A549 (cell line): ENCODE results near the gene WT1. TPM values are rescaled to one million over a fixed set of nuclear protein-coding genes. Genes with fewer than 3 reads are reported as not detected.

Source experiments
- ATAC-seq, 2 experiments: fragments of 200-7000 bp in 1 of 2; fragments of >200 bp in 1 of 2; cut with Nextera tagmentation in 1 of 2; cut with Tn5 transposase in 1 of 2; 3 replicates each; pipeline versions ENCODE4 v1.8.0 to v1.9.1; 2018 to 2020; ENCODE audit warnings: mild to moderate bottlenecking in 1 of 2, moderate library complexity in 1 of 2
- CTCF ChIA-PET: fragments of 300-600 bp; sonication (Branson Sonifier 250); formaldehyde crosslinking; extraction: SDS; loops from one replicate; lab custom pipeline; 2021; ENCODE audit warnings: antibody characterized with exemption, inconsistent platforms; lab: Yijun Ruan, JAX
- POLR2A ChIA-PET: fragments of 350-600 bp; formaldehyde crosslinking; extraction: SDS; loops from one replicate; lab custom pipeline; 2021; ENCODE audit warnings: antibody characterized with exemption, inconsistent platforms; lab: Yijun Ruan, JAX
- DNase-seq, 2 experiments: peaks; one replicate each; pipeline versions ENCODE4 v3.0.0 to v3.0.0-alpha.2; 2011 to 2016; ENCODE audit warnings: low read depth in 1 of 2, low spot score in 1 of 2
- FAIRE-seq: peaks from 2 replicates; lab custom pipeline; 2011; peaks lifted over from hg19 to GRCh38; lab: Jason Lieb, UNC
- H3K27ac ChIP-seq, 2 experiments: fragments of >200 bp; sonication (Bioruptor Twin); formaldehyde crosslinking; 3 replicates each; pipeline ENCODE4 v1.5.1; 2016 to 2017
- H3K4me1 ChIP-seq: fragments of >200 bp; sonication (Bioruptor Twin); formaldehyde crosslinking; 3 replicates; pipeline ENCODE4 v1.6.1; 2016
- H3K4me2 ChIP-seq: fragments of >200 bp; sonication (Bioruptor Twin); formaldehyde crosslinking; 3 replicates; pipeline ENCODE4 v1.6.1; 2016
- H3K4me3 ChIP-seq: fragments of >200 bp; sonication (Bioruptor Twin); formaldehyde crosslinking; 3 replicates; pipeline ENCODE4 v1.5.1; 2016
- H3K9me3 ChIP-seq: fragments of >200 bp; sonication (Bioruptor Twin); formaldehyde crosslinking; 3 replicates; pipeline ENCODE4 v1.6.1; 2016
- ATOH8 ChIP-seq: fragments of 250-450 bp; sonication (Bioruptor Pico); IDR thresholded peaks from 2 replicates; pipeline ENCODE4 v1.5.0; 2020; ENCODE audit warnings: low read depth, mild to moderate bottlenecking, moderate library complexity
- CEBPB ChIP-seq, 2 experiments: fragments of >200 bp in 1 of 2; sonication (Bioruptor Twin) in 1 of 2; formaldehyde crosslinking in 1 of 2; IDR thresholded peaks; 2 replicates each; pipeline ENCODE4 v1.6.1; 2012 to 2016
- FOSB ChIP-seq: fragments of 250-450 bp; sonication (Bioruptor Pico); IDR thresholded peaks from 2 replicates; pipeline ENCODE4 v1.5.0; 2020; ENCODE audit warnings: mild to moderate bottlenecking, moderate library complexity
- FOXS1 ChIP-seq: fragments of 250-450 bp; sonication (Bioruptor Pico); IDR thresholded peaks from 2 replicates; pipeline ENCODE4 v1.5.0; 2020; ENCODE audit warnings: mild to moderate bottlenecking, moderate library complexity
- HOXB13 ChIP-seq: fragments of 250-450 bp; sonication (Bioruptor Pico); IDR thresholded peaks from 2 replicates; pipeline ENCODE4 v1.5.0; 2020; ENCODE audit warnings: low read depth, mild to moderate bottlenecking, moderate library complexity
- HOXB5 ChIP-seq: fragments of 250-450 bp; sonication (Bioruptor Pico); IDR thresholded peaks from 2 replicates; pipeline ENCODE4 v1.5.0; 2020; ENCODE audit warnings: mild to moderate bottlenecking, moderate library complexity
- MAZ ChIP-seq: fragments of 150-350 bp; IDR thresholded peaks from 2 replicates; pipeline ENCODE4 v1.6.1; 2014; ENCODE audit warnings: antibody characterized with exemption, low read depth, low read length, borderline replicate concordance
- RAD21 ChIP-seq, 2 experiments: fragments of >200 bp in 1 of 2; sonication (Bioruptor Twin) in 1 of 2; formaldehyde crosslinking in 1 of 2; IDR thresholded peaks in 1 of 2; conservative IDR thresholded peaks in 1 of 2; 2 replicates in 1 of 2; 3 replicates in 1 of 2; pipeline ENCODE4 v1.6.1; 2012 to 2018; ENCODE audit warnings: inconsistent platforms in 1 of 2
- RNF2 ChIP-seq: fragments of 200-600 bp; sonication (generic); IDR thresholded peaks from 2 replicates; pipeline ENCODE4 v1.6.1; 2016; ENCODE audit warnings: low read depth, mild to moderate bottlenecking, antibody characterized with exemption, moderate library complexity, borderline replicate concordance
- SMC3 ChIP-seq: fragments of >200 bp; sonication (Bioruptor Twin); formaldehyde crosslinking; IDR thresholded peaks from 3 replicates; pipeline ENCODE4 v1.6.1; 2018; ENCODE audit warnings: inconsistent platforms
- SREBF2 ChIP-seq: fragments of 450-650 bp; IDR thresholded peaks from 2 replicates; pipeline ENCODE4 v1.6.1; 2014; ENCODE audit warnings: mild to moderate bottlenecking, moderate library complexity
- ZFP36 ChIP-seq: fragments of 450-650 bp; IDR thresholded peaks from 2 replicates; pipeline ENCODE4 v1.6.1; 2014; ENCODE audit warnings: borderline replicate concordance; ENCODE audit not compliant: partially characterized antibody
- ZNF302 ChIP-seq: fragments of 250-450 bp; sonication (Bioruptor Pico); IDR thresholded peaks from 2 replicates; pipeline ENCODE4 v1.9.0; 2021; ENCODE audit warnings: inconsistent platforms, mild to moderate bottlenecking, moderate library complexity
- WGBS: methylation state at CpG from one replicate; pipeline ENCODE4 v1.1.6; 2017; ENCODE audit errors: missing lambda C conversion rate; 5-methylcytosine and 5-hydroxymethylcytosine counted together
- polyA plus RNA-seq, 4 experiments: library from polyadenylated mRNA; depleted of rRNA in 3 of 4; stranded (reverse); fragments of >200 nt; fragmentation: RNase III in 1 of 4; extraction: RNeasy Plus Mini Kit Qiagen cat#74134 plus additional on column Dnase treatment in 1 of 4; gene quantifications; 2 replicates in 3 of 4; 3 replicates in 1 of 4; pipeline ENCODE4 v1.2.3, GENCODE V29; 2011 to 2017
- TF ChIP-seq, protein P1 (sequence below): fragments of 200-600 bp; sonication (generic); IDR thresholded peaks from 2 replicates; pipeline ENCODE4 v1.6.1; 2016; ENCODE audit warnings: antibody characterized with exemption, mild to moderate bottlenecking, moderate library complexity

Gene WT1
- polyA plus RNA-seq, 2 of the 4 experiments (the other 2 are of a cell fraction): 2.8 to 4.0 TPM

DNA sequence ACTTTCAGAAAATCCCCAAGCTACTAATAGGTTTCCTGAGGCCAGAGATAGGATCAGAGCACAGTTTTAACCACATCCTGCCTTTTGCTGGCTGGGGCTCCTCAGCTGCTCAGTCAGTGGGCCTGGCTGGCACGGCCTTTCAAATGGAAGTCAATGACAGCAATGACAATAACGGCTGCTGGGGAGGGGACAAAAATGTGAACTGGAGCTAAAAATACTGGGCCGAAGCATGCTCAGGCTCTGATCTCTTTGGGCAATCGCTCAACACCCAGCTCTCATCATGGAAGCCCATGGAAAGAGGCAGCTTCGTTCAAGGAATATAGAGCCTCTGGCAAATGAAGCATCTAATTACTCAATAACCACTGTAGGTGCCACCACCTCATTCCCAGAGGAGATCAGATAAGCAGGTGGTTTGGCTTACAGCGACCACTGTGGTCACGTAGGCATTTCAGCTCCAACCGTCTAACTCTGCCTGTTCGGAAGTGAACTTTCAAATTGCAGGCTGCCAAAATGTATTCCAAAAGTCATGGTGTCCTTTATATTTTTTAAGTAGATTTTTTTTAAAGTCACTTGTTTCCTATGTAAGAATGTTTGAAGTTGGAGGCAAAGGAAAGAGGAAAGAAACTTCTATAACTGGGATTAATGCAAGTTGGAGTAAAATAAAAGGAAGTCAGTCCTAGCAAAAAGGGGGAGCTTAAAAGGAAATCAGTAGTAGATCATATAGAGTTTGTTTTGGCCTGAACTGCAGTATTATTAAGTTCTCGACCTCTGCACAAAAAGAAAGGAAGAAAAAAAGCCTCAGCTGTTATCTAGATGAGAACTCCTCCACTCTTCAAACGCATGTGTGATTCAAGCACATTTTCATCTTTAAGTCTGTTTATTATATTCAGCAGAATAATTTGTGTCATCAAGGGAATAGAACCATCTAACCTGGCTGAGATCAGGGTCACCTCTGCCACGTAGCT lies 14.1 kb downstream of the WT1 start:
- H3K27ac ChIP-seq: no peak overlapping the region
- ATAC-seq: no peak
- WGBS: 81% methylated on average over 12 of the region's 12 CpGs

GRCh38 chr11:32420139-32420538 lies 15.2 kb downstream of the WT1 start:
- ChIA-PET POLR2A (no interaction called here), CTCF (interaction anchor here (0.6 to 1.0 kb wide), 2 partner anchors 34 to 891 kb away, joined by 4 to 6 read pairs; no protein-coding TSS in a partner anchor)
- DNase-seq (no peak), FAIRE-seq (no peak), ATAC-seq (no peak)
- TF ChIP-seq ZFP36 (no peak), RNF2 (no peak), FOXS1 (CRISPR knock-in tag) (no peak), RAD21 (conservative IDR thresholded peaks at IDR 0.05 in 1 of 2, IDR thresholded peaks at IDR 0.05 in 1 of 2) (no peak), ZNF302 (CRISPR knock-in tag) (no peak), ATOH8 (CRISPR knock-in tag) (no peak), CEBPB (IDR thresholded peaks at IDR 0.05) (no peak), SMC3 (no peak), HOXB13 (no peak), MAZ (no peak), FOSB (no peak), HOXB5 (no peak)
- TF ChIP-seq, protein P1, sequence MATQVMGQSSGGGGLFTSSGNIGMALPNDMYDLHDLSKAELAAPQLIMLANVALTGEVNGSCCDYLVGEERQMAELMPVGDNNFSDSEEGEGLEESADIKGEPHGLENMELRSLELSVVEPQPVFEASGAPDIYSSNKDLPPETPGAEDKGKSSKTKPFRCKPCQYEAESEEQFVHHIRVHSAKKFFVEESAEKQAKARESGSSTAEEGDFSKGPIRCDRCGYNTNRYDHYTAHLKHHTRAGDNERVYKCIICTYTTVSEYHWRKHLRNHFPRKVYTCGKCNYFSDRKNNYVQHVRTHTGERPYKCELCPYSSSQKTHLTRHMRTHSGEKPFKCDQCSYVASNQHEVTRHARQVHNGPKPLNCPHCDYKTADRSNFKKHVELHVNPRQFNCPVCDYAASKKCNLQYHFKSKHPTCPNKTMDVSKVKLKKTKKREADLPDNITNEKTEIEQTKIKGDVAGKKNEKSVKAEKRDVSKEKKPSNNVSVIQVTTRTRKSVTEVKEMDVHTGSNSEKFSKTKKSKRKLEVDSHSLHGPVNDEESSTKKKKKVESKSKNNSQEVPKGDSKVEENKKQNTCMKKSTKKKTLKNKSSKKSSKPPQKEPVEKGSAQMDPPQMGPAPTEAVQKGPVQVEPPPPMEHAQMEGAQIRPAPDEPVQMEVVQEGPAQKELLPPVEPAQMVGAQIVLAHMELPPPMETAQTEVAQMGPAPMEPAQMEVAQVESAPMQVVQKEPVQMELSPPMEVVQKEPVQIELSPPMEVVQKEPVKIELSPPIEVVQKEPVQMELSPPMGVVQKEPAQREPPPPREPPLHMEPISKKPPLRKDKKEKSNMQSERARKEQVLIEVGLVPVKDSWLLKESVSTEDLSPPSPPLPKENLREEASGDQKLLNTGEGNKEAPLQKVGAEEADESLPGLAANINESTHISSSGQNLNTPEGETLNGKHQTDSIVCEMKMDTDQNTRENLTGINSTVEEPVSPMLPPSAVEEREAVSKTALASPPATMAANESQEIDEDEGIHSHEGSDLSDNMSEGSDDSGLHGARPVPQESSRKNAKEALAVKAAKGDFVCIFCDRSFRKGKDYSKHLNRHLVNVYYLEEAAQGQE: no peak
- no peaks in the 10 kb centered on the region for H3K4me1 ChIP-seq
- no peak overlapping the region for H3K4me2 ChIP-seq
- no peak overlapping the region for H3K27ac ChIP-seq
- no peaks in the 10 kb centered on the region for H3K9me3 ChIP-seq
- H3K4me3 ChIP-seq: no peak overlapping the region

More for the DNA sequence above, 14.1 kb downstream of the WT1 start:
- Histone ChIP-seq H3K9me3 (no peaks in the 10 kb centered on the region), H3K4me2 (no peak overlapping the region), H3K4me3 (no peak overlapping the region), H3K4me1 (no peaks in the 10 kb centered on the region)
- POLR2A ChIA-PET: no interaction called here
- TF ChIP-seq, protein P1: no peak
- no peak for TF ChIP-seq SREBF2
- no peak for DNase-seq
- CTCF ChIA-PET: interaction anchor here (0.6 to 1.1 kb wide), 4 partner anchors 9 to 39 kb away, joined by 3 to 4 read pairs (median 3); no protein-coding TSS in a partner anchor
- FAIRE-seq: no peak
